B cell (primary cell): ENCODE data around the gene TAS2R60. TPM values are rescaled to one million over a fixed set of nuclear protein-coding genes. Genes with fewer than 3 reads are reported as not detected.

ENCODE experiments used
- ATAC-seq: fragments of 200-7000 bp; cut with Tn5 transposase; one replicate; pipeline ENCODE4 v1.10.0; 2021; ENCODE audit warnings: low read depth, mild to moderate bottlenecking, moderate number of reproducible peaks, moderate library complexity
- CTCF ChIA-PET: fragments of 350-600 bp; sonication (Branson Sonifier 250); formaldehyde crosslinking; loops from one replicate; lab custom pipeline; 2021; ENCODE audit warnings: antibody characterized with exemption, inconsistent platforms; lab: Charles Lee
- POLR2A ChIA-PET: fragments of 350-600 bp; sonication (Branson Sonifier 250); formaldehyde crosslinking; loops from one replicate; lab custom pipeline; 2021; ENCODE audit warnings: antibody characterized with exemption; lab: Charles Lee
- DNase-seq: peaks from one replicate; pipeline ENCODE4 v3.0.0; 2013
- H2AFZ ChIP-seq: 2 replicates; pipeline ENCODE4 v1.6.1; 2012; ENCODE audit warnings: mild to moderate bottlenecking, low read depth, low read length; ENCODE audit not compliant: insufficient read depth, poor library complexity, severe bottlenecking
- H3K27ac ChIP-seq, 2 donors: 1 replicate in 1 of 2; 2 replicates in 1 of 2; pipeline ENCODE4 v1.5.1; 2012 to 2013; ENCODE audit warnings: low read length in 2 of 2, mild to moderate bottlenecking in 2 of 2, moderate library complexity in 1 of 2
- H3K27me3 ChIP-seq, 4 experiments: fragments of 200-600 bp in 1 of 4; sonication (generic) in 1 of 4; replicated peaks in 1 of 4; 1 replicate in 2 of 4; 2 replicates in 2 of 4; pipeline versions ENCODE4 v1.6.1 to v1.7.0; 2013 to 2016; ENCODE audit warnings: low read length in 3 of 4, mild to moderate bottlenecking in 2 of 4, mixed read lengths in 1 of 4, moderate library complexity in 1 of 4; ENCODE audit not compliant: insufficient read depth in 4 of 4, control insufficient read depth in 3 of 4; ENCODE audit errors: control extremely low read depth in 1 of 4
- H3K36me3 ChIP-seq, 2 experiments: replicated peaks in 1 of 2; 1 replicate in 1 of 2; 2 replicates in 1 of 2; pipeline versions ENCODE4 v1.6.1 to v1.7.1; 2013; ENCODE audit warnings: low read length in 1 of 2; ENCODE audit not compliant: insufficient read depth in 2 of 2, control insufficient read depth in 1 of 2; ENCODE audit errors: control extremely low read depth in 1 of 2, extremely low read depth in 1 of 2
- H3K4me1 ChIP-seq, 2 donors: fragments of 200-600 bp in 1 of 2; sonication (generic) in 1 of 2; 1 replicate in 1 of 2; 2 replicates in 1 of 2; pipeline versions ENCODE4 v1.5.1 to v1.6.1; 2013 to 2017; ENCODE audit warnings: low read length in 2 of 2; ENCODE audit not compliant: control insufficient read depth in 2 of 2, insufficient read depth in 2 of 2
- H3K4me2 ChIP-seq: replicated peaks from 2 replicates; pipeline ENCODE3; 2012; ENCODE audit warnings: mild to moderate bottlenecking, low read depth, low read length; ENCODE audit not compliant: poor library complexity, severe bottlenecking
- H3K4me3 ChIP-seq, 5 experiments: fragments of 200-600 bp in 1 of 5; sonication (generic) in 1 of 5; 1 replicate in 3 of 5; 2 replicates in 2 of 5; pipeline versions ENCODE4 v1.5.1 to v1.7.0; 2011 to 2016; ENCODE audit warnings: low read length in 4 of 5, mild to moderate bottlenecking in 4 of 5, low read depth in 2 of 5, control low read depth in 1 of 5, moderate library complexity in 1 of 5; ENCODE audit not compliant: insufficient read depth in 1 of 5; ENCODE audit errors: control extremely low read depth in 1 of 5, extremely low read depth in 1 of 5
- H3K79me2 ChIP-seq: fragments of 200-600 bp; sonication (generic); one replicate; pipeline ENCODE4 v1.6.0; 2016; ENCODE audit warnings: low read length; ENCODE audit not compliant: control insufficient read depth, insufficient read depth
- H3K9ac ChIP-seq: fragments of 200-600 bp; sonication (generic); 2 replicates; pipeline ENCODE4 v1.6.1; 2017; ENCODE audit warnings: mild to moderate bottlenecking, low read length, moderate library complexity
- H3K9me3 ChIP-seq, 3 donors: one replicate each; pipeline versions ENCODE4 v1.6.1 to v1.7.1; 2013; ENCODE audit warnings: low read length in 2 of 3; ENCODE audit not compliant: control insufficient read depth in 2 of 3, insufficient read depth in 1 of 3; ENCODE audit errors: control extremely low read depth in 1 of 3
- H4K20me1 ChIP-seq: 2 replicates; pipeline ENCODE4 v1.6.0; 2012; ENCODE audit warnings: mild to moderate bottlenecking, low read length; ENCODE audit not compliant: insufficient read depth, control insufficient read depth, poor library complexity, severe bottlenecking
- H3K27ac Mint-ChIP-seq: one replicate; pipeline ENCODE4 v1.8.0; 2021; ENCODE audit warnings: mixed read lengths
- H3K27me3 Mint-ChIP-seq: one replicate; pipeline ENCODE4 v1.8.0; 2021; ENCODE audit warnings: mixed read lengths
- H3K4me1 Mint-ChIP-seq: one replicate; pipeline ENCODE4 v1.8.0; 2021; ENCODE audit warnings: mixed read lengths
- H3K4me3 Mint-ChIP-seq: one replicate; pipeline ENCODE4 v1.8.0; 2021; ENCODE audit warnings: mixed read lengths
- H3K9me3 Mint-ChIP-seq: one replicate; pipeline ENCODE4 v1.8.0; 2022; ENCODE audit warnings: mixed read lengths; ENCODE audit not compliant: insufficient read depth
- CTCF ChIP-seq: fragments of 200-600 bp; IDR thresholded peaks from one replicate; pipeline ENCODE4 v1.8.0; 2022; ENCODE audit warnings: antibody characterized with exemption, mild to moderate bottlenecking
- EZH2 ChIP-seq: IDR thresholded peaks from 2 replicates; pipeline ENCODE4 v1.6.1; 2012; ENCODE audit warnings: borderline replicate concordance, low read depth, mild to moderate bottlenecking, moderate library complexity, low read length; ENCODE audit not compliant: insufficient read depth, poor library complexity, severe bottlenecking
- WGBS: methylation state at CpG from one replicate; pipeline ENCODE4 v1.1.5; 2013; ENCODE audit warnings: missing lambda C conversion rate; ENCODE audit not compliant: insufficient coverage; 5-methylcytosine and 5-hydroxymethylcytosine counted together
- intact Hi-C: fragments of 100-400 bp; cut with micrococcal nuclease; formaldehyde crosslinking; loops from one replicate; pipeline ENCODE4 v1.10.0; 2022
- polyA plus RNA-seq: library from polyadenylated mRNA; depleted of rRNA; stranded (reverse); fragments of >200 nt; gene quantifications from 2 replicates; pipeline ENCODE4 v1.2.3, GENCODE V29; 2012
- total RNA-seq, 2 donors: library from RNA; stranded (reverse); fragments of 120-200 nt in 1 of 2; gene quantifications; 1 replicate in 1 of 2; 2 replicates in 1 of 2; pipeline versions ENCODE4 v1.2.3 to v1.2.4, GENCODE V29; 2013 to 2022

TAS2R60 gene
- total and polyA plus RNA-seq, 2 donors (not counting 1 experiment from before 2014, with no cell fraction given), result not detected

DNA sequence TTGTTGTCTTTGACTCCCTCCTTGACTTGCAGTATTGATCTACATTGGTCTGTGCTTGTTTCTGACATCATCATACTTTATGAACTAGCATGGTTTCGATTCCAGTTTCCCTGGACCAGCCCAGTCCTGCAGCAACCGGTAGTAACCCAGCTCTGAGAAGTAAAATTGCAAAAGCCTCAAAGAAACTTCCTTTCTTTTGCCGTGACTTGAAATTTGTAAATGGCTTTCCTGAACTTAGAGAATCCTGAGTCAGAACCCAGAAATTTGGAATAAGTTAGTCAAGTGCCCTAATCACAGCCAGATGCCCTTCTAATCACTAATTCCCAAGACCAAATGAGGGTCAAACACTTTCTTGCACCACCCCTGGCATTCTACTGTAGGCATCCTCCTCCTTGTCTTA is 15.0 kb downstream of the TAS2R60 start:
- no peaks in the 10 kb centered on the region for H3K27me3 ChIP-seq
- Mint-ChIP-seq H3K4me3 (no peak overlapping the region), H3K4me1 (no peaks in the 10 kb centered on the region), H3K27me3 (peaks cover 21% of the 10 kb centered on the region), H3K27ac (no peak overlapping the region), H3K9me3 (peaks cover 4% of the 10 kb centered on the region)
- H3K27ac ChIP-seq, result no peak overlapping the region
- H3K4me3 ChIP-seq, result no peak overlapping the region
- H2AFZ ChIP-seq, result no peak overlapping the region
- no peaks in the 10 kb centered on the region for H4K20me1 ChIP-seq
- DNase-seq (no peak), ATAC-seq (no peak)
- TF ChIP-seq CTCF (no peak), EZH2 (no peak)
- intact Hi-C loops, result no loop called here
- ChIA-PET POLR2A (no interaction called here), CTCF (no interaction called here)
- H3K9me3 ChIP-seq, result peaks cover 0 to 6% (median 2%) of the 10 kb centered on the region in 3 donors
- WGBS, result 76% methylated on average over 3 of the region's 3 CpGs
- no peaks in the 10 kb centered on the region for H3K36me3 ChIP-seq
- H3K4me2 ChIP-seq, result no peak overlapping the region
- H3K4me1 ChIP-seq, result no peaks in the 10 kb centered on the region
- no peaks in the 10 kb centered on the region for H3K79me2 ChIP-seq
- no peak overlapping the region for H3K9ac ChIP-seq

DNA sequence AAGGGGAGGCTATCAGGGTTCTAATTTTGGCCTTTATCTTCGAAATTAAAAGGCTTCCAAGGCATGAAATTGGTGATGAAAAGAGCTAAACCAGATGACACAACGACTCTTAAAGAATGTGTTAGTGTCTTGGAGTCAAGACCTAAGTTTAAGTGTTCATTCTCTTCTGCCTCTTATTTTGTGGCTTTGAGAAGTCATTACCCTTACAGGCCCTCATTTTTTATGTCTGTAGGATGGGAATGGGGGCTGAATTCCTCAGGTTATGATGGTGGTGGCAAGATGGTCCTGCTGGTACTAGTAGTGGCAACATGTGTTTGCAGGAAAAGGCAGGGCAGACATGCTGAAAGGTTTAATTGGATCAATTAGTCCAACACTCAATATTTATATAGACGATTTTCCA is 15.4 kb downstream of the TAS2R60 start:
- Histone ChIP-seq H2AFZ (no peak overlapping the region), H3K9me3 (peaks cover 0 to 6% (median 2%) of the 10 kb centered on the region in 3 donors), H4K20me1 (no peaks in the 10 kb centered on the region), H3K4me3 (no peak overlapping the region), H3K36me3 (no peaks in the 10 kb centered on the region), H3K27ac (no peak overlapping the region), H3K4me1 (no peaks in the 10 kb centered on the region), H3K9ac (no peak overlapping the region), H3K27me3 (no peaks in the 10 kb centered on the region), H3K4me2 (no peak overlapping the region), H3K79me2 (no peaks in the 10 kb centered on the region)
- POLR2A ChIA-PET, result no interaction called here
- CTCF ChIA-PET, result no interaction called here
- Mint-ChIP-seq H3K4me3 (no peak overlapping the region), H3K27me3 (peaks cover 21% of the 10 kb centered on the region), H3K4me1 (no peaks in the 10 kb centered on the region), H3K27ac (no peak overlapping the region), H3K9me3 (peaks cover 4% of the 10 kb centered on the region)
- no peak for DNase-seq
- ATAC-seq, result no peak
- 60% methylated on average over 1 of the region's 3 CpGs for WGBS
- intact Hi-C loops, result no loop called here
- TF ChIP-seq EZH2 (no peak), CTCF (no peak)
